HepG2 (cell line): ENCODE measurements around the gene PNPLA8. TPM values are rescaled to one million over a fixed set of nuclear protein-coding genes. Genes with fewer than 3 reads are reported as not detected.
A peak's percentile ranks its signal among the peaks of the same experiment; 100 is the strongest.

ENCODE experiments used
- ATAC-seq: fragments of 200-7000 bp; cut with Tn5 transposase; 3 replicates; pipeline ENCODE4 v1.9.1; 2020; ENCODE audit warnings: mild to moderate bottlenecking, moderate library complexity
- BruUV-seq: library from RNA; stranded (reverse); fragments of 400-500 nt; replicated peaks from 2 replicates; lab custom pipeline; 2021; lab: Mats Ljungman, UMichigan
- CTCF ChIA-PET: fragments of 300-600 bp; formaldehyde crosslinking; extraction: SDS; loops from one replicate; lab custom pipeline; 2021; ENCODE audit warnings: low total read pairs, inconsistent platforms, low intra/inter-chr PET ratio; lab: Yijun Ruan, JAX
- POLR2A ChIA-PET: fragments of 350-600 bp; sonication (Branson Sonifier 250); formaldehyde crosslinking; loops from one replicate; lab custom pipeline; 2020; ENCODE audit warnings: antibody characterized with exemption, inconsistent platforms; lab: Yijun Ruan, JAX
- DNase-seq: peaks from one replicate; pipeline ENCODE4 v3.0.0-alpha.2; 2015; ENCODE audit warnings: low spot score
- FAIRE-seq: peaks from 3 replicates; lab custom pipeline; 2011; peaks lifted over from hg19 to GRCh38; lab: Jason Lieb, UNC
- H2AFZ ChIP-seq: one replicate; pipeline ENCODE4 v1.6.1; 2011; ENCODE audit warnings: low read length, inconsistent platforms
- H3K27ac ChIP-seq: fragments of 300-600 bp; 3 replicates; pipeline ENCODE4 v1.8.0; 2011; ENCODE audit warnings: mixed run types, mild to moderate bottlenecking, mixed read lengths, low read length, inconsistent platforms; ENCODE audit not compliant: insufficient read depth; ENCODE audit errors: extremely low read length
- H3K27me3 ChIP-seq, 2 experiments: fragments of 200-600 bp in 1 of 2; 2 replicates in 1 of 2; 3 replicates in 1 of 2; pipeline versions ENCODE4 v1.6.0 to v1.8.0; 2011; ENCODE audit warnings: low read length in 2 of 2, mild to moderate bottlenecking in 2 of 2, moderate library complexity in 2 of 2, inconsistent platforms in 1 of 2; ENCODE audit not compliant: insufficient read depth in 2 of 2, control insufficient read depth in 1 of 2
- H3K36me3 ChIP-seq, 2 experiments: fragments of 200-600 bp in 1 of 2; replicated peaks in 1 of 2; 2 replicates in 1 of 2; 3 replicates in 1 of 2; pipeline versions ENCODE4 v1.5.1 to v1.8.0; 2011; ENCODE audit warnings: low read length in 2 of 2, inconsistent platforms in 1 of 2; ENCODE audit not compliant: insufficient read depth in 2 of 2, control insufficient read depth in 1 of 2
- H3K4me1 ChIP-seq: 2 replicates; pipeline ENCODE4 v1.5.1; 2012; ENCODE audit warnings: low read length, inconsistent platforms; ENCODE audit not compliant: insufficient read depth
- H3K4me2 ChIP-seq: 2 replicates; pipeline ENCODE4 v1.6.0; 2011; ENCODE audit warnings: low read depth, low read length, inconsistent platforms
- H3K4me3 ChIP-seq, 3 experiments: fragments of 200-600 bp in 1 of 3; sonication (generic), shearing (Covaris generic) in 1 of 3; replicated peaks in 1 of 3; 2 replicates each; pipeline ENCODE4 v1.5.1; 2011 to 2016; ENCODE audit warnings: low read length in 3 of 3, inconsistent platforms in 2 of 3, low read depth in 2 of 3, mild to moderate bottlenecking in 2 of 3, control low read depth in 1 of 3, mixed read lengths in 1 of 3; ENCODE audit not compliant: insufficient read depth in 1 of 3
- H3K79me2 ChIP-seq: one replicate; pipeline ENCODE4 v1.6.1; 2011; ENCODE audit warnings: low read length, inconsistent platforms; ENCODE audit not compliant: insufficient read depth
- H3K9ac ChIP-seq: 2 replicates; pipeline ENCODE4 v1.6.0; 2011; ENCODE audit warnings: mild to moderate bottlenecking, low read depth, low read length, inconsistent platforms; ENCODE audit not compliant: insufficient read depth
- H3K9me3 ChIP-seq: 2 replicates; pipeline ENCODE4 v1.5.1; 2012; ENCODE audit warnings: mild to moderate bottlenecking, low read length
- H4K20me1 ChIP-seq: 2 replicates; pipeline ENCODE4 v1.6.0; 2011; ENCODE audit warnings: inconsistent platforms, mild to moderate bottlenecking, low read length, moderate library complexity; ENCODE audit not compliant: insufficient read depth
- AFF4 ChIP-seq: sonication (generic); formaldehyde crosslinking; IDR thresholded peaks from 2 replicates; pipeline ENCODE4 v1.4.0; 2020; ENCODE audit warnings: missing genetic modification reagents
- FLYWCH1 ChIP-seq: sonication (generic); formaldehyde crosslinking; IDR thresholded peaks from 2 replicates; pipeline ENCODE4 v1.8.1; 2023; ENCODE audit warnings: mild to moderate bottlenecking, missing genetic modification reagents
- GTF2F1 ChIP-seq: fragments of 150-350 bp; IDR thresholded peaks from 2 replicates; pipeline ENCODE4 v1.6.1; 2014; ENCODE audit warnings: low read length
- HNRNPK ChIP-seq: fragments of 200-400 bp; formaldehyde crosslinking; IDR thresholded peaks from 2 replicates; pipeline ENCODE4 v1.6.1; 2018; ENCODE audit warnings: low read length, low read depth, moderate library complexity, mild to moderate bottlenecking; ENCODE audit not compliant: poor library complexity, severe bottlenecking
- MAFF ChIP-seq: IDR thresholded peaks from 2 replicates; pipeline ENCODE4 v1.6.1; 2011; ENCODE audit warnings: low read depth, low read length, improper control_type of control experiment
- PITX1 ChIP-seq: sonication (generic); formaldehyde crosslinking; IDR thresholded peaks from 2 replicates; pipeline ENCODE4 v1.5.1; 2020; ENCODE audit warnings: mild to moderate bottlenecking, missing genetic modification reagents
- ZNF138 ChIP-seq: sonication (generic); formaldehyde crosslinking; IDR thresholded peaks from 2 replicates; pipeline ENCODE4 v1.5.0; 2020; ENCODE audit warnings: mild to moderate bottlenecking, low read depth, missing genetic modification reagents
- WGBS: methylation state at CpG from one replicate; pipeline ENCODE4 v1.1.6; 2017; ENCODE audit warnings: low lambda C conversion rate; 5-methylcytosine and 5-hydroxymethylcytosine counted together
- in situ Hi-C: cut with HindIII; loops from 2 replicates; pipeline ENCODE4 v1.10.0; 2017; ENCODE audit warnings: low pct_unique_long_range_greater_than_20kb; ENCODE audit not compliant: extremely low pct_ligation_motif_present
- intact Hi-C: fragments of 100-400 bp; cut with micrococcal nuclease; formaldehyde crosslinking; loops from one replicate; pipeline ENCODE4 v1.10.0; 2022; ENCODE audit not compliant: unreplicated experiment
- polyA plus RNA-seq, 8 experiments: library from polyadenylated mRNA; depleted of rRNA in 3 of 8; stranded (reverse) in 7 of 8; unstranded in 1 of 8; fragments of >200 nt; fragmentation: Illumina TruSeq in 4 of 8; extraction: Trizol in 4 of 8; gene quantifications; 2 replicates each; pipeline versions ENCODE4 v1.2.1 to v1.2.3, GENCODE V29; 2011 to 2016; ENCODE audit warnings: low read depth in 4 of 8, missing spikeins in 1 of 8, mixed read lengths in 1 of 8; ENCODE audit not compliant: insufficient read depth in 1 of 8
- total RNA-seq, 5 experiments: library from RNA; depleted of rRNA; stranded (reverse); fragments of >200 nt; fragmentation: Illumina TruSeq; extraction: Trizol; gene quantifications; 2 replicates each; pipeline ENCODE4 v1.2.3, GENCODE V29; 2016; ENCODE audit warnings: low read depth in 1 of 5

Gene PNPLA8
- total and polyA plus RNA-seq, 2 of the 13 experiments (the other 11 are each of a cell fraction or from before 2014, with no cell fraction given) = 6.3 to 11.4 TPM

GRCh38 chr7:108535257-108535656, 9.3 kb upstream of the PNPLA8 start (continued):
- no peak for TF ChIP-seq AFF4 (CRISPR knock-in tag)
- TF ChIP-seq MAFF = no peak
- no peak for TF ChIP-seq GTF2F1
- no peak for TF ChIP-seq ZNF138 (CRISPR knock-in tag)
- TF ChIP-seq FLYWCH1 (CRISPR knock-in tag) = no peak
- TF ChIP-seq, all 625 proteins: peak for 0

GRCh38 chr7:108533712-108534111, 7.8 kb upstream of the PNPLA8 start:
- Histone ChIP-seq H4K20me1 (no peaks in the 10 kb centered on the region), H3K9me3 (no peaks in the 10 kb centered on the region), H3K27ac (no peak overlapping the region), H3K9ac (no peak overlapping the region), H3K79me2 (no peaks in the 10 kb centered on the region), H3K4me3 (no peak overlapping the region), H3K27me3 (no peaks in the 10 kb centered on the region; a peak in 1 of 5 replicates), H3K36me3 (no peaks in the 10 kb centered on the region), H3K4me2 (no peak overlapping the region), H2AFZ (no peak overlapping the region), H3K4me1 (no peaks in the 10 kb centered on the region)
- POLR2A ChIA-PET = no interaction called here
- ATAC-seq = no peak
- DNase-seq = no peak
- 63% methylated on average over 3 of the region's 3 CpGs for WGBS
- intact Hi-C loops (no loop called here), in situ Hi-C loops (no loop called here)
- FAIRE-seq = no peak
- BruUV-seq = no TSS peak
- CTCF ChIA-PET = no interaction called here
- no peak for TF ChIP-seq PITX1 (CRISPR knock-in tag)
- TF ChIP-seq HNRNPK = peak; percentile 88
